ENCODE measurements around the gene CCDC117.

DNA sequence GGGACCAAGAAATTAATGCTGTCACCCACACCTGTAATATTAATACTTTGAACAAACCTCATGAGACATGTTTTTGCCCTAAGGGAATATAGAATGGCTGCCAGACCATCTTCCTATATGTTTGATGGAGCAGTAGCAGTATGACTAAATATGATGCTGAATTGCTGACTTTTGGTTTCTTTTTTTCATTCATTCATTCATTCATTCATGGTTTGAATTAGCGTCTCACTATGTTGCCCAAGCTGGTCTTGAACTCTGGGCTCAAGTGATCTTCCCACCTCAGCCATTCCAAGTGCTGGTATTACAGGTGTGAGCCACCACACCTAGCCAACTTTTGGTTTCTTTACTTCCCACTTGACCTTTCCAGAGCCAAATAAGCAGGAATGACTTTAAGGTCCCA is 7.8 kb downstream of the CCDC117 start:
- TF ChIP-seq EP300 (IDR thresholded peaks at IDR 0.05): no peak
- TF ChIP-seq POLR2A (IDR thresholded peaks at IDR 0.05): no peak
- TF ChIP-seq, protein P1, sequence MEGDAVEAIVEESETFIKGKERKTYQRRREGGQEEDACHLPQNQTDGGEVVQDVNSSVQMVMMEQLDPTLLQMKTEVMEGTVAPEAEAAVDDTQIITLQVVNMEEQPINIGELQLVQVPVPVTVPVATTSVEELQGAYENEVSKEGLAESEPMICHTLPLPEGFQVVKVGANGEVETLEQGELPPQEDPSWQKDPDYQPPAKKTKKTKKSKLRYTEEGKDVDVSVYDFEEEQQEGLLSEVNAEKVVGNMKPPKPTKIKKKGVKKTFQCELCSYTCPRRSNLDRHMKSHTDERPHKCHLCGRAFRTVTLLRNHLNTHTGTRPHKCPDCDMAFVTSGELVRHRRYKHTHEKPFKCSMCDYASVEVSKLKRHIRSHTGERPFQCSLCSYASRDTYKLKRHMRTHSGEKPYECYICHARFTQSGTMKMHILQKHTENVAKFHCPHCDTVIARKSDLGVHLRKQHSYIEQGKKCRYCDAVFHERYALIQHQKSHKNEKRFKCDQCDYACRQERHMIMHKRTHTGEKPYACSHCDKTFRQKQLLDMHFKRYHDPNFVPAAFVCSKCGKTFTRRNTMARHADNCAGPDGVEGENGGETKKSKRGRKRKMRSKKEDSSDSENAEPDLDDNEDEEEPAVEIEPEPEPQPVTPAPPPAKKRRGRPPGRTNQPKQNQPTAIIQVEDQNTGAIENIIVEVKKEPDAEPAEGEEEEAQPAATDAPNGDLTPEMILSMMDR (IDR thresholded peaks at IDR 0.05): no peak
